ENCODE measurements around the gene GRIN1. TPM values are rescaled to one million over a fixed set of nuclear protein-coding genes. Genes with fewer than 3 reads are reported as not detected.
A peak's percentile ranks its signal among the peaks of the same experiment; 100 is the strongest.

Gene GRIN1
- 0.07 TPM in 1 of 2 replicates, not detected in the other for total RNA-seq

DNA sequence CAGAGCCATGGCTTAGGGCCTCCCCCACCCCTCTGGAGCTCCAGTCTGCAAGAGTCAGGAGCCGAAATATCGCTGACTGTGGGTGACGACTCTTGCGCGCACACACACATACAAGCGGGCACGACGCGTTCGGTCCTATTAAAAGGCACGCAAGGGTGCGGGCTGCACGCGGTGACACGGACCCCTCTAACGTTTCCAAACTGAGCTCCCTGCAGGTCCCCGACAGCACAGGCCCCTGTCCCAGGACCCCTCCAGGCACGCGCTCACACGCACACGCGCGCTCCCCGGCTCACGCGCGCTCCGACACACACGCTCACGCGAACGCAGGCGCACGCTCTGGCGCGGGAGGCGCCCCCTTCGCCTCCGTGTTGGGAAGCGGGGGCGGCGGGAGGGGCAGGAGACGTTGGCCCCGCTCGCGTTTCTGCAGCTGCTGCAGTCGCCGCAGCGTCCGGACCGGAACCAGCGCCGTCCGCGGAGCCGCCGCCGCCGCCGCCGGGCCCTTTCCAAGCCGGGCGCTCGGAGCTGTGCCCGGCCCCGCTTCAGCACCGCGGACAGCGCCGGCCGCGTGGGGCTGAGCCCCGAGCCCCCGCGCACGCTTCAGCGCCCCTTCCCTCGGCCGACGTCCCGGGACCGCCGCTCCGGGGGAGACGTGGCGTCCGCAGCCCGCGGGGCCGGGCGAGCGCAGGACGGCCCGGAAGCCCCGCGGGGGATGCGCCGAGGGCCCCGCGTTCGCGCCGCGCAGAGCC, at the start of gene GRIN1:
GRIN1 (plus strand) TSS at position 433 of the 746 bp plus-strand sequence. CDS start 333 bp downstream, outside the sequence.
- peak; percentile 90 for DNase-seq
- Mint-ChIP-seq H3K36me3 (ENCODE audit: low read depth) (no peaks in the 10 kb centered on the region), H3K27me3 (peaks cover 42% of the 10 kb centered on the region), H3K9me3 (no peaks in the 10 kb centered on the region), H3K4me3 (no peak within 1 kb of the TSS), H3K27ac (no peak within 1 kb of the TSS), H3K4me1 (peaks cover 7% of the 10 kb centered on the region)
- intact Hi-C loops (cut with micrococcal nuclease): no loop called here

DNA sequence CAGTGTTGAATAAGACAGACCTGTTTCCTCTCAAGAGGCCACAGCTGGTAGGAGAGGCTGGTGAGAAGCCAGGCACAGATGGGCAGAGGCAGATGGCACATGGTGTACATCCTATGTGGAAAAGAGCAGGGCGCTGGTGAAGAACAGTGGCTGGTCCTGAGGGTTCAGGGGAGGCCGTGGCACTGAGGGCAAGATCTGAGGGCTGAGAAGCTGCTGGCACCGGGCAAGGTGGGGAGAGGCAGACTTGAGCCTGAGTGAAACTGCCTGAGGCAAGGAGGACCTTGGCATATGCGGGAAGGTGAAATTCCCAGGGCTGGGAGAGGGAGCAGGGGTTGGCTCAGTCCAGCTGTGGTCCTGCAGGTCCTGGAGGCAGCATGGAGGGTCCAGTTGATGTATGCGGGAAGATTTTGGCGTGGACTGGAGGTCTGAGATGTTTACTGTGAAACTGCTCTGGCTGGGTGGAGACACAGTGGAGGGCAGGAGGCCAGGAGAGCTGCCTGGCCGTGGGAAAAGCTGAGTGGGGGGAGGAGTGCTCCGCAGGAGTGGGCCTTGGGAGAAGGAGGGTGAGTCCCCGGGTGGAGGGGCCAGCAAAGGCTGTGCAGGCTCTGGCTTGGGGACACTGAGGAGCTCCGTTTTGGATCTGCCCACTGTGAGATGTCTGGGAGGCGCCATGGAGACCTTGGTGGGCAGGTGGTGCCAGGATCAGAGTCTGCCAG, 49.6 kb upstream of the GRIN1 start:
- peaks cover 3% of the 10 kb centered on the region for H3K27me3 Mint-ChIP-seq
- intact Hi-C loops (cut with micrococcal nuclease): no loop called here
- no peak for DNase-seq
- no peak overlapping the region for H3K27ac Mint-ChIP-seq
- no peaks in the 10 kb centered on the region for H3K9me3 Mint-ChIP-seq
- peaks cover 31% of the 10 kb centered on the region for H3K4me1 Mint-ChIP-seq
- H3K36me3 Mint-ChIP-seq (ENCODE audit: low read depth): peaks cover 26% of the 10 kb centered on the region
- no peak overlapping the region for H3K4me3 Mint-ChIP-seq

DNA sequence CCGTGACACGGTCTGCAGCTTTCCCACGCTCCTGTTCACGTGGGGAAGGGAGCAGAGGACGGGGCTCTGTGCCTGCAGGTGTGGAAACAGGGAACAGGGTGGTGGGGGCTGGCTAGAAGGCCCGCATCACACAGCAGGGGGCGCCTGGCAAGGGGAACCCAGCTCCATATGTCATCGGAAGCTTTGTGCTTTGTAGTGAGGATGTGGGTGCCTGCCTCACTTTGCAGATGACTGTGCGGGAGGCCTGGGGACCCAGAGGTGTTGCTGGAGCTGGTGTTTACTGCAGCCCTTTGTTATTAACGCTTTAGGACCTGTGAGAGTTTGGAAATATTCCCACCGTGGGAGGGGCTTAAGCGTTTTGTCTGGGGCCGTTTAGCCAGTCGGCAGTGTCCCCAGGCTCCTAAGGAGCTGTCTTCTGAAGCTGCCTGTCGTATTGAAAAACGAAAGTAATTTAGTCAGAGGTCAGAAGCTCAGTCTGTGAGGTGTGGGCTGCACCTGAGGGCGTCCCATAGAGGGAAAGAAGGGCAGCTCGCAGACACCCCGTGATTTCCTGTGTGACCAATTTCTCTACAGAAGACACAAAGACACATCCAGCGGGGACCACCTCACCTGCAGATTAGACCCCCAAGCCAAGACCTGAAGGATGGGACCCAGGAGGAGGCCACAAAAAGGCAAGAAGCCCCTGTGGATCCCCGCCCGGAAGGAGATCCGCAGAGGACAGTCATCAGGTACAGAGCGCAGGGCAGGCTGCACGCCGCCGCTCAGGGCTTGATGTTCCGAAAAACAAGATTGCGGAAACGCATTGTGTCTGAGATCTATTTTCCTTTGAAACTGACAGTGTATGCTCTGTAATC, 43.1 kb upstream of the GRIN1 start:
- Mint-ChIP-seq H3K27ac (peak overlapping the region; percentile 91), H3K4me1 (peaks cover 17% of the 10 kb centered on the region), H3K4me3 (peak overlapping the region; percentile 78), H3K9me3 (no peaks in the 10 kb centered on the region), H3K36me3 (ENCODE audit: low read depth) (peaks cover 37% of the 10 kb centered on the region), H3K27me3 (no peaks in the 10 kb centered on the region)
- intact Hi-C loops (cut with micrococcal nuclease): loop anchor here (1.0 kb wide), 2 partner anchors 9 to 18 kb away; partner anchors contain the start of gene DPP7
- peak; percentile 96 for DNase-seq

DNA sequence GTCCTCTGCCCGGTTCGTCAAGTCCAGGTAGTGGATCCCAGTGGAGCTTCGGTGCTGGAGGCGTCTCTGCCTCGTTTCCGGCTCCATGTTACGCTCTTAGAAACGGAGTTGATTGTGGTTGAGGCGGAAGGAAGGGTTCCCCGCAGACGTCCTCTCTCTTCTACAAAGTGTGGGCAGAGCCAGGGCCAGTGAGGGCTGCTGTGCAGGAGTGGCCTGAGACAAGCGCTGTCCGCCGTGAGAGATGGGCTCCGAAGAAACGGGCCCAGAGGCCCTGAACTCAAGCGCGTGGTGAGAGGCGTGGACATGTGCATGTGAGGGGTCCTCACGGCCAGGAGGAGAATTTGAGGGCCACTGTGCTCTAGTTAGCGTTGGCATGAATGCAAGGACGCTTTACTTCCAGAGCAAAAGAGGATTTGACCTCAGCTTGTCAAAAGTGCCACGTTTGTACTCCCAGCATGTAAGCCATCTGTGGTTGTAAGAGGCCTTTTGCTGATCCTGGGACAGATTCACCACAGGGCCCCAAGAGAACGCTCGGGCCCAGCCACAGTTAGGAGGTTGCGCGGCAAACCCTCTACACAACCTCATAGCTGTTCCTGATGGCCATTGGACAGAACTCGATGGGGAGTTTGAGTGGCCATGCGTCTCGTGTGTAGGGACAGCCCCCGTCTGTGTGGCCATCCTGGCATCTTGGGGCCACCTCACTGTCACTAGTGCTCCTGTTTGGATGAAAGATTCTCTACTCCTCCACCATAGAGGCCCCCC, 42.0 kb upstream of the GRIN1 start:
- Mint-ChIP-seq H3K36me3 (ENCODE audit: low read depth) (peaks cover 33% of the 10 kb centered on the region), H3K27ac (peak overlapping the region; percentile 91), H3K4me3 (peak overlapping the region; percentile 78), H3K27me3 (no peaks in the 10 kb centered on the region), H3K4me1 (peaks cover 17% of the 10 kb centered on the region), H3K9me3 (no peaks in the 10 kb centered on the region)
- DNase-seq: no peak
- intact Hi-C loops (cut with micrococcal nuclease): no loop called here

DNA sequence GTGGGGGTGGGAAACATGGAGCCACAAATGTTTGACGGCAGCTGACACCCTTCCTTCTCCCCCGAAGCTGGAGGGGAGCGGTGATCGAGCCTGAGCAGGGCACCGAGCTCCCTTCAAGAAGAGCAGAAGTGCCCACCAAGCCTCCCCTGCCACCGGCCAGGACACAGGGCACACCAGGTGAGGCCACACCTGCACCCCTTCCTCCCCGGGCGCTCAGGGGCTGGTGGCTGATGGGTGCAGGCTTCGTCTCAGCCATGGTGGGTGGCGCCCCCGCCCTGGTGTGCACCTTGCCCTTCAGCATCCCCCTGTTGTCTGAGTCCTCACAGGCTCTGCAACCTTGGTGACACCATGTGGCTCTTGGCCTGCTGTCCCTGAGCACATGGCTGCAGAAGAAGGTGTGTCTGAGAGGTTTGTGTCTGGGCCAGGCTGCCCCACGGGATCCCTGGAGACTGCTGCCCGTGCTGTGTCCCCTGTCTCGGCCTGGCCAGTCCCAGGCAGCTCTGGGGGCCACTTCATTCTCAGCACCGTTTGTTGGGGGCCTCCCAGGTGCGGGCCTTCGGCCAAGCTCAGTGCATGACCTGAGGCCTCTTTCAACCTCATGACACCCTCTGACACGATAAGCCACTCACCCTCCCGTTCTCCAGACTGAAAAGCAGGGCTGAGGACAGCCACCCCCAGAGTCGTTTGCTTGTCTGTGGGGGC, 41.0 kb upstream of the GRIN1 start:
- no peaks in the 10 kb centered on the region for H3K9me3 Mint-ChIP-seq
- H3K4me1 Mint-ChIP-seq: peaks cover 17% of the 10 kb centered on the region
- DNase-seq: no peak
- intact Hi-C loops (cut with micrococcal nuclease): no loop called here
- H3K4me3 Mint-ChIP-seq: no peak overlapping the region
- no peaks in the 10 kb centered on the region for H3K27me3 Mint-ChIP-seq
- H3K36me3 Mint-ChIP-seq (ENCODE audit: low read depth): peaks cover 26% of the 10 kb centered on the region
- H3K27ac Mint-ChIP-seq: no peak overlapping the region

DNA sequence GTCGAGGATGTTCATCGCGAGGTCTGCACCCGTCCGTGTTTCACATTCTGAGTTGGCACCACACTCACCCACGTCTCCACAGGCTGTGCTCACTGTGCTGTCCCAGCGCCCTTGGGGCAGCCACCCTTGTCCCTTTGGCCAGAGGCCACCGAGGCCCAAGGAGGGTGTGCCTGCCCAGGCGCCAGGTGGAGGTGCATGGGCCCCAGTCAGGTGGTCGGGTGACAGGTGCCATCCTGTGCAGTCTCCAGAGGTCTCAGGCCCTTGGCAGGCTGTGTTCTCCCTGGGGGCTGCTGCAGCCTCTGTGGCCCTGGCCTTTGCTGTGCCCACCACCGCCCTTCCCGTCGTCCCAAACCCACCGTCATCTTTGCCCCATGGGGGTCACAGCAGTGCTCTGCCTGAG, 39.7 kb upstream of the GRIN1 start:
- Mint-ChIP-seq H3K4me1 (peaks cover 16% of the 10 kb centered on the region), H3K4me3 (no peak overlapping the region), H3K9me3 (no peaks in the 10 kb centered on the region), H3K36me3 (ENCODE audit: low read depth) (peaks cover 22% of the 10 kb centered on the region), H3K27ac (no peak overlapping the region), H3K27me3 (no peaks in the 10 kb centered on the region)
- DNase-seq: no peak
- intact Hi-C loops (cut with micrococcal nuclease): no loop called here

DNA sequence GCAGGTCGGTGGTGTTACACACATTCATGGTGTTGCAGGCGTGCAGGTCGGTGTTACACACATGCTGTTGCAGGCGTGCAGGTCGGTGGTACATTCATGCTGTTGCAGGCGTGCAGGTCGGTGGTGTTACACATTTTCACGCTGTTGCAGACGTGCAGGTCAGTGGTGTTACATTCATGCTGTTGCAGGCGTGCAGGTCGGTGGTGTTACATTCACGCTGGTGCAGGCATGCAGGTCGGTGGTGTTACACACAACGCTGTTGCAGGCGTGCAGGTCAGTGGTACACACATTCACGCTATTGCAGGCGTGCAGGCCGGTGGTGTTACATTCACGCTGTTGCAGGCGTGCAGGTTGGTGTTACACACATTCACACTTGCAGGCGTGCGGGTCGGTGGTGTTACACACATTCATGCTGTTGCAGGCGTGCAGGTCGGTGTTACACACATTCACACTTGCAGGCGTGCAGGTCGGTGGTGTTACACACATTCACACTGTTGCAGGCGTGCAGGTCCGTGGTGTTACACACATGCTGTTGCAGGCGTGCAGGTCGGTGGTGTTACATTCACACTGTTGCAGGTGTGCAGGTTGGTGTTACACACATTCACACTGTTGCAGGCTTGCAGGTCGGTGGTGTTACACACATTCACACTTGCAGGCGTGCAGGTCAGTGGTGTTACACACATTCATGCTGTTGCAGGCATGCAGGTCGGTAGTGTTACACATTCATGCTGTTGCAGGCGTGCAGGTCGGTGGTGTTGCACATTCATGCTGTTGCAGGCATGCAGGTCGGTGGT, 35.6 kb upstream of the GRIN1 start:
- peaks cover 12% of the 10 kb centered on the region for H3K36me3 Mint-ChIP-seq (ENCODE audit: low read depth)
- no peak overlapping the region for H3K27ac Mint-ChIP-seq

DNA sequence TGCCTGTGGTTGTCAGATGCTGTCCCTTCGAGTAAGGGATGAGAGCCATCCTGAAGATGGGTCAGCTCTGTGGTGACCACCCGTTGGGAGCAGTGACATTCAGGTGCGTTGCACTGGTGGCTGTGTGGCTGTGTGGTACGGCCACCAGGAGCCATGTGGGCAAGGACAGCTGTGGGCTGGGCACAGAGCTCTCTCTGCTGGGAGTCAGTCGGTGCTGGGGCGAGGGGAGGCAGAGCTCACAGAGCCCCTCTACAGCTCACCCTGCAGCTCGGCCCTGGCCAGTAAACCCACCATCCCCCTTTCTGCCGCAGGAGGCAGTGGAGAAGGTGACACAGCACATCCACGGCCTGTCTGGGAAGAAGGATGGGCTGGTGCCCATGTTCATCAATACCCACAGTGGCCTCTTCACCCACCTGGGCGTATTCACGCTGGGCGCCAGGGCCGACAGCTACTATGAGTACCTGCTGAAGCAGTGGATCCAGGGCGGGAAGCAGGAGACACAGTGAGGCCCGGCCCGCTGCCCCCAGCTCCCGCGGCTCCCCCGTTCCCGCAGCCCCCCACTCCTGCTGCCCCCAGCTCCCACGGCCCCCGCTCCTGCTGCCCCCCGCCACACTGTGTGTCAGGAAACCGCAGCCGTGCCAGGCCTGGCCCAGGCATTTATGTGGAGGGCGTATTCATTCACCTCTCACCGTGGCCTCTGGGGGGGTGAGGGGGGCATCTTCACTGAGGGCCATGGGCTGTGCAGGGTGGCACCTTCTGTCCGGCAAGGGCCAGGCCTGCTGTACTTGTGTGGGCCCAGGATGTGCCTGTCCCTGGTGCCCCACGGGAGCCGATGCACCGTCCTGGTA, 32.9 kb upstream of the GRIN1 start:
- intact Hi-C loops (cut with micrococcal nuclease): no loop called here
- DNase-seq: no peak
- Mint-ChIP-seq H3K9me3 (no peaks in the 10 kb centered on the region), H3K27me3 (no peaks in the 10 kb centered on the region), H3K4me3 (no peak overlapping the region), H3K36me3 (ENCODE audit: low read depth) (peaks cover 8% of the 10 kb centered on the region), H3K27ac (no peak overlapping the region), H3K4me1 (no peaks in the 10 kb centered on the region)

More for the DNA sequence above, 35.6 kb upstream of the GRIN1 start:
- no peak overlapping the region for H3K4me3 Mint-ChIP-seq
- no peaks in the 10 kb centered on the region for H3K9me3 Mint-ChIP-seq
- intact Hi-C loops (cut with micrococcal nuclease): no loop called here
- peaks cover 2% of the 10 kb centered on the region for H3K4me1 Mint-ChIP-seq
- no peak for DNase-seq
- H3K27me3 Mint-ChIP-seq: no peaks in the 10 kb centered on the region

DNA sequence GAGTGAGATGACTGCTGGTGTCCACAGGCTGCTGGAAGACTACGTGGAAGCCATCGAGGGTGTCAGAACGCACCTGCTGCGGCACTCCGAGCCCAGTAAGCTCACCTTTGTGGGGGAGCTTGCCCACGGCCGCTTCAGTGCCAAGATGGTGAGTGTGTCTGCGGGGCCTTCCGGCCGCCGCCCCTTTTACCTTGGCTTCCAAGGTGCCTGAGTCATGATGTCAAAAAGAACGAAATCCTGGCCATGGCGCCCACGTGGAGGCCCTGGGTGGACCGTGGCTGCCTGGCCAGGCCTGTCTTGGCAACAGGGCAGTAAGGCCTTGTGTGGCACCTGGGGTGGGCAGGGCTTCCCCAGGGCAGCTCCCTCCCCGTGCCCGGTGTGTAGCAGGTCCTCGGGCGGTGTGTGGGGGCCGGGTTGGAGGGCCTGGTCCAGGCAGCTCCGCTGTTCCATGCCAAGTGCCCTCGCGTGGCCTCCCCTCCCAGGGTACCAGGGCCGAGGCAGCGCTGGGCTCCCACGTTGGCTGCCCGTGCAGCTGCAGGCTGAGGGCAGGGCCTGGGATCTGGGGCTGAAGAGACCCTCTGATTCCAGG, 32.2 kb upstream of the GRIN1 start:
- intact Hi-C loops (cut with micrococcal nuclease): no loop called here
- no peaks in the 10 kb centered on the region for H3K27me3 Mint-ChIP-seq
- H3K4me3 Mint-ChIP-seq: no peak overlapping the region
- DNase-seq: no peak
- no peaks in the 10 kb centered on the region for H3K4me1 Mint-ChIP-seq
- H3K36me3 Mint-ChIP-seq (ENCODE audit: low read depth): peaks cover 8% of the 10 kb centered on the region
- no peaks in the 10 kb centered on the region for H3K9me3 Mint-ChIP-seq
- H3K27ac Mint-ChIP-seq: no peak overlapping the region

DNA sequence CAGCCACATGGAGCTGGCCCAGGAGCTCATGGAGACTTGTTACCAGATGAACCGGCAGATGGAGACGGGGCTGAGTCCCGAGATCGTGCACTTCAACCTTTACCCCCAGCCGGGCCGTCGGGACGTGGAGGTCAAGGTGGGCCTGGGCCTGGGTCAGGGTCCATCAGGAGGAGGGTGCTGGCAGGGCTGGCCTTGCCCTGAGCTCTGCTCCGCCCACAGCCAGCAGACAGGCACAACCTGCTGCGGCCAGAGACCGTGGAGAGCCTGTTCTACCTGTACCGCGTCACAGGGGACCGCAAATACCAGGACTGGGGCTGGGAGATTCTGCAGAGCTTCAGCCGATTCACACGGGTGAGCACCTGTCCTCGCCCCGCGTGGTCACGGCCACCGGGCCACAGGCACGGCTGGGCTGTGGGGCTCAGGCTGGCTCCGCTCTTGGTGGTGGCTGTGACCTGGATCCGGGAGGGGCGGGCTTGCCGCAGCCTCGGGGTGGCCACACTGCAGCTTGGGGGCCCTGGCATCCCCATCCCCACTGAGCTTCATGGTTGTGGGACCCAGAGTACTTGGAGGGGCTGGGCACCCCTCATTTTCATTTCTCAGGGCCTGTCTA, 31.5 kb upstream of the GRIN1 start:
- H3K27me3 Mint-ChIP-seq: no peaks in the 10 kb centered on the region
- no peaks in the 10 kb centered on the region for H3K9me3 Mint-ChIP-seq
- H3K27ac Mint-ChIP-seq: no peak overlapping the region
- H3K36me3 Mint-ChIP-seq (ENCODE audit: low read depth): peaks cover 8% of the 10 kb centered on the region
- intact Hi-C loops (cut with micrococcal nuclease): no loop called here
- no peaks in the 10 kb centered on the region for H3K4me1 Mint-ChIP-seq
- DNase-seq: no peak
- H3K4me3 Mint-ChIP-seq: no peak overlapping the region

DNA sequence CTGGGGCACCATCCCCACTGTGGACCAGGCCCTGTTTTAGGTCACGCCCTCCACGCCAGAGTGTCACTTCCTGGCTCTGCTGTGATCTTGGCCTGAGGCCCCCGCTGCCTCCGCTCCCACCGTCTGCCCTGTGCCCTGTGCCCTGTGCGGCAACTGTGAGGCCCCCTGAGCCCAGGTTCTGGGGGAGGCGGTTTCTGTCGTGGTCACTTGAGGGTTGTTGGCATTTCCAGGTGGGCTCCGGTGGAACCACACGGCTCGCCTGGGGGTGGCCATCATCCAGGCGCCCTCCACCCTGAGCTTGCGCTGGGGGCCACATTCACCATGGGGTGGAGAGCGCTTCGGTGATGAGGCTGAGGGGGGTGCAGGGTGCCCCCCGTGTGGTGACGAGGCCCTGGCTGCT, 31.0 kb upstream of the GRIN1 start:
- intact Hi-C loops (cut with micrococcal nuclease): no loop called here

More for the DNA sequence above, 31.0 kb upstream of the GRIN1 start:
- Mint-ChIP-seq H3K4me3 (no peak overlapping the region), H3K4me1 (peaks cover 2% of the 10 kb centered on the region), H3K36me3 (ENCODE audit: low read depth) (peaks cover 11% of the 10 kb centered on the region), H3K27ac (no peak overlapping the region), H3K9me3 (no peaks in the 10 kb centered on the region), H3K27me3 (no peaks in the 10 kb centered on the region)
- no peak for DNase-seq

Data from activated CD4-positive, alpha-beta T cell treated with anti-CD3 and anti-CD28 coated beads, Interleukin-2, amount 10 ng/mL, durations not matched to agents 24 days and 14 days (primary cell).